GM12878 (cell line): ENCODE measurements around the gene CSMD2. TPM values are rescaled to one million over a fixed set of nuclear protein-coding genes. Genes with fewer than 3 reads are reported as not detected.

Experiments used
- ATAC-seq: fragments of 200-7000 bp; cut with Tn5 transposase; 3 replicates; pipeline ENCODE4 v1.9.1; 2020; ENCODE audit warnings: mild to moderate bottlenecking, moderate library complexity
- BruUV-seq: library from RNA; stranded (reverse); fragments of 400-500 nt; replicated peaks from 2 replicates; lab custom pipeline; 2021; lab: Mats Ljungman, UMichigan
- CTCF ChIA-PET: fragments of 300-600 bp; sonication (Branson Sonifier 250); formaldehyde crosslinking; extraction: SDS; loops from one replicate; lab custom pipeline; 2021; ENCODE audit warnings: inconsistent platforms; lab: Yijun Ruan, JAX
- POLR2A ChIA-PET: fragments of 350-600 bp; formaldehyde crosslinking; extraction: SDS; loops from one replicate; lab custom pipeline; 2021; ENCODE audit warnings: inconsistent platforms; lab: Charles Lee
- RAD21 ChIA-PET: fragments of 300-600 bp; sonication (Branson Sonifier 250); formaldehyde crosslinking; loops from one replicate; lab custom pipeline; 2023; ENCODE audit warnings: antibody characterized with exemption; ENCODE audit not compliant: unreplicated experiment; lab: Charles Lee
- SMC1A ChIA-PET: fragments of 300-600 bp; sonication (Branson Sonifier 250); formaldehyde crosslinking; loops from one replicate; lab custom pipeline; 2023; ENCODE audit not compliant: unreplicated experiment, uncharacterized antibody; lab: Charles Lee
- DNase-seq: peaks from one replicate; pipeline ENCODE4 v3.0.0-alpha.2; 2011; ENCODE audit warnings: low read depth, low spot score
- FAIRE-seq: peaks from 3 replicates; lab custom pipeline; 2011; peaks lifted over from hg19 to GRCh38; lab: Jason Lieb, UNC
- H2AFZ ChIP-seq: 2 replicates; pipeline ENCODE4 v1.6.0; 2011; ENCODE audit warnings: low read depth, low read length, control low read depth; ENCODE audit not compliant: control insufficient read depth
- H3K27ac ChIP-seq: 2 replicates; pipeline ENCODE4 v1.5.1; 2011; ENCODE audit warnings: control low read depth; ENCODE audit not compliant: control insufficient read depth, insufficient read depth
- H3K27me3 ChIP-seq, 2 experiments: replicated peaks in 1 of 2; 2 replicates each; pipeline versions ENCODE4 v1.6.0 to v1.6.1; 2011; ENCODE audit warnings: low read length in 1 of 2; ENCODE audit not compliant: control insufficient read depth in 2 of 2, insufficient read depth in 2 of 2
- H3K36me3 ChIP-seq, 2 experiments: 2 replicates each; pipeline ENCODE4 v1.5.1; 2011; ENCODE audit warnings: low read length in 1 of 2; ENCODE audit not compliant: control insufficient read depth in 2 of 2, insufficient read depth in 2 of 2
- H3K4me1 ChIP-seq: 2 replicates; pipeline ENCODE4 v1.6.1; 2011; ENCODE audit warnings: mild to moderate bottlenecking, low read length, moderate library complexity, mixed read lengths; ENCODE audit not compliant: control insufficient read depth, insufficient read depth
- H3K4me2 ChIP-seq: 2 replicates; pipeline ENCODE4 v1.6.0; 2011; ENCODE audit warnings: control low read depth; ENCODE audit not compliant: control insufficient read depth, insufficient read depth
- H3K4me3 ChIP-seq: fragments of 200-600 bp; sonication (generic); 2 replicates; pipeline ENCODE4 v1.5.1; 2016
- H3K79me2 ChIP-seq: 2 replicates; pipeline ENCODE4 v1.6.0; 2011; ENCODE audit warnings: low read length; ENCODE audit not compliant: control insufficient read depth, insufficient read depth
- H3K9ac ChIP-seq: 2 replicates; pipeline ENCODE4 v1.8.0; 2011; ENCODE audit warnings: low read length, control low read depth, mixed read lengths; ENCODE audit not compliant: control insufficient read depth, insufficient read depth
- H3K9me3 ChIP-seq: replicated peaks from 3 replicates; pipeline ENCODE4 v1.5.1; 2011; ENCODE audit warnings: mild to moderate bottlenecking, low read length; ENCODE audit not compliant: control insufficient read depth, insufficient read depth
- H4K20me1 ChIP-seq: 2 replicates; pipeline ENCODE4 v1.6.0; 2011; ENCODE audit not compliant: control insufficient read depth, insufficient read depth
- WGBS: methylation state at CpG from one replicate; pipeline ENCODE4 v1.1.6; 2016; ENCODE audit warnings: low lambda C conversion rate; ENCODE audit not compliant: insufficient replicate concordance, insufficient coverage; ENCODE audit errors: missing lambda C conversion rate; 5-methylcytosine and 5-hydroxymethylcytosine counted together
- in situ Hi-C: fragments of 300-500 bp; cut with MboI; formaldehyde crosslinking; loops from 9 replicates; pipeline ENCODE4 v1.14.3; 2018; ENCODE audit warnings: mixed read lengths
- intact Hi-C: fragments of 100-400 bp; cut with micrococcal nuclease; formaldehyde crosslinking; loops from one replicate; pipeline ENCODE4 v1.14.2; 2022; ENCODE audit not compliant: unreplicated experiment
- polyA plus RNA-seq, 11 experiments: library from polyadenylated mRNA; depleted of rRNA in 4 of 11; unstranded in 6 of 11; stranded (reverse) in 5 of 11; fragments of >200 nt; fragmentation: Nextera tagmentation in 4 of 11; fragmentation: Illumina TruSeq in 1 of 11; extraction: Ambion mirVana in 4 of 11; extraction: Trizol in 1 of 11; gene quantifications; 1 replicate in 1 of 11; 2 replicates in 10 of 11; pipeline versions ENCODE4 v1.2.1 to v1.2.3, GENCODE V29; 2011 to 2016; ENCODE audit warnings: inconsistent platforms in 2 of 11, missing spikeins in 2 of 11, low read depth in 1 of 11
- total RNA-seq, 4 experiments: library from RNA; depleted of rRNA in 3 of 4; stranded (reverse); fragments of >200 nt in 3 of 4; fragmentation: Illumina TruSeq in 1 of 4; extraction: Trizol in 1 of 4; gene quantifications; 2 replicates each; pipeline versions ENCODE4 v1.2.1 to v1.2.3, GENCODE V29; 2013 to 2021
- TF ChIP-seq, protein P1 (sequence below): fragments of 450-650 bp; IDR thresholded peaks from 2 replicates; pipeline ENCODE4 v1.6.1; 2017; ENCODE audit warnings: mild to moderate bottlenecking, moderate library complexity

CSMD2 gene
- total and polyA plus RNA-seq, 10 of the 15 experiments (the other 5 are each of a cell fraction or from before 2014, with no cell fraction given) = under 0.01 TPM; not detected in 9

DNA sequence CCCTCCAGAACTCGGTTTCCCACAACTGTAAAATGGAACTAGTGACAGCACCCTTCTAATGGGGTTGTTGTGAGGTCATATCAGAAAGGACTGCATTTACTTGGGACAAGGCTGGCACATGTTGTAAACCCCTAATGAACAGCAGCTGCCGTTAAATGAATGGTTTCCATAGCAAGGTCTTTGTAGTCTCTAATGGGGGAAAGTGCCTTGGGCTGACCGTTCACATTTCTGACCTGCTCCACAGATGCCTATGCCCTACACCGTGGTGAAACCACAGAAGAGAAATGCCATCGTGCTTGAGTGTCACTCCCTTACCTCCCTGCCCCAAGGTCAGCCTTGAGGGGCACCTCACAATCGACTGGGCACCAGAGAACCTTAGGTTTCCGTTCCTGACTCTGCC lies 549.5 kb downstream of the CSMD2 start:
- FAIRE-seq = no peak
- WGBS = 7% methylated on average over 7 of the region's 7 CpGs
- Histone ChIP-seq H2AFZ (no peak overlapping the region), H3K79me2 (no peaks in the 10 kb centered on the region), H3K27ac (no peak overlapping the region), H3K36me3 (no peaks in the 10 kb centered on the region), H3K4me3 (no peak overlapping the region), H3K4me2 (no peak overlapping the region), H3K4me1 (no peaks in the 10 kb centered on the region), H3K9me3 (no peaks in the 10 kb centered on the region), H3K9ac (no peak overlapping the region), H3K27me3 (peaks cover 2 to 3% of the 10 kb centered on the region in 2 experiments; a peak in 3 of 4 replicates), H4K20me1 (no peaks in the 10 kb centered on the region)
- CTCF ChIA-PET = interaction anchor here (1.1 kb wide), 1 partner anchor 18 kb away, joined by 3 read pairs; no protein-coding TSS in a partner anchor
- RAD21 ChIA-PET = no interaction called here
- intact Hi-C loops = loop anchor here (10.0 kb wide), 1 partner anchor 521 kb away; no protein-coding TSS in a partner anchor
- no peak for DNase-seq
- BruUV-seq = no TSS peak
- in situ Hi-C loops = loop anchor here (25.0 kb wide), 1 partner anchor 678 kb away; no protein-coding TSS in a partner anchor
- TF ChIP-seq, protein P1, sequence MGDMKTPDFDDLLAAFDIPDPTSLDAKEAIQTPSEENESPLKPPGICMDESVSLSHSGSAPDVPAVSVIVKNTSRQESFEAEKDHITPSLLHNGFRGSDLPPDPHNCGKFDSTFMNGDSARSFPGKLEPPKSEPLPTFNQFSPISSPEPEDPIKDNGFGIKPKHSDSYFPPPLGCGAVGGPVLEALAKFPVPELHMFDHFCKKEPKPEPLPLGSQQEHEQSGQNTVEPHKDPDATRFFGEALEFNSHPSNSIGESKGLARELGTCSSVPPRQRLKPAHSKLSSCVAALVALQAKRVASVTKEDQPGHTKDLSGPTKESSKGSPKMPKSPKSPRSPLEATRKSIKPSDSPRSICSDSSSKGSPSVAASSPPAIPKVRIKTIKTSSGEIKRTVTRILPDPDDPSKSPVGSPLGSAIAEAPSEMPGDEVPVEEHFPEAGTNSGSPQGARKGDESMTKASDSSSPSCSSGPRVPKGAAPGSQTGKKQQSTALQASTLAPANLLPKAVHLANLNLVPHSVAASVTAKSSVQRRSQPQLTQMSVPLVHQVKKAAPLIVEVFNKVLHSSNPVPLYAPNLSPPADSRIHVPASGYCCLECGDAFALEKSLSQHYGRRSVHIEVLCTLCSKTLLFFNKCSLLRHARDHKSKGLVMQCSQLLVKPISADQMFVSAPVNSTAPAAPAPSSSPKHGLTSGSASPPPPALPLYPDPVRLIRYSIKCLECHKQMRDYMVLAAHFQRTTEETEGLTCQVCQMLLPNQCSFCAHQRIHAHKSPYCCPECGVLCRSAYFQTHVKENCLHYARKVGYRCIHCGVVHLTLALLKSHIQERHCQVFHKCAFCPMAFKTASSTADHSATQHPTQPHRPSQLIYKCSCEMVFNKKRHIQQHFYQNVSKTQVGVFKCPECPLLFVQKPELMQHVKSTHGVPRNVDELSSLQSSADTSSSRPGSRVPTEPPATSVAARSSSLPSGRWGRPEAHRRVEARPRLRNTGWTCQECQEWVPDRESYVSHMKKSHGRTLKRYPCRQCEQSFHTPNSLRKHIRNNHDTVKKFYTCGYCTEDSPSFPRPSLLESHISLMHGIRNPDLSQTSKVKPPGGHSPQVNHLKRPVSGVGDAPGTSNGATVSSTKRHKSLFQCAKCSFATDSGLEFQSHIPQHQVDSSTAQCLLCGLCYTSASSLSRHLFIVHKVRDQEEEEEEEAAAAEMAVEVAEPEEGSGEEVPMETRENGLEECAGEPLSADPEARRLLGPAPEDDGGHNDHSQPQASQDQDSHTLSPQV = no peak
- POLR2A ChIA-PET = no interaction called here
- ATAC-seq = no peak
- SMC1A ChIA-PET = no interaction called here
